K562 (cell line): Measurements from ENCODE around the gene GNAT1. TPM values are rescaled to one million over a fixed set of nuclear protein-coding genes. Genes with fewer than 3 reads are reported as not detected.
A peak's percentile ranks its signal among the peaks of the same experiment; 100 is the strongest.

Experiments
- AFF1 ChIP-seq, 2 experiments: fragments of 450-650 bp; IDR thresholded peaks; 2 replicates each; pipeline ENCODE4 v1.6.1; 2018; ENCODE audit warnings: mild to moderate bottlenecking in 2 of 2, low read depth in 1 of 2; ENCODE audit not compliant: partially characterized antibody in 2 of 2
- BCOR ChIP-seq: fragments of 450-650 bp; IDR thresholded peaks from 2 replicates; pipeline ENCODE4 v1.6.1; 2016
- GABPB2 ChIP-seq: fragments of 250-450 bp; sonication (Bioruptor Pico); conservative IDR thresholded peaks from 2 replicates; pipeline ENCODE4 v1.5.1; 2021; ENCODE audit warnings: mild to moderate bottlenecking
- MNT ChIP-seq, 2 experiments: fragments of 450-650 bp; conservative IDR thresholded peaks; 2 replicates each; pipeline ENCODE4 v1.6.1; 2017; ENCODE audit warnings: mild to moderate bottlenecking in 2 of 2, moderate library complexity in 2 of 2
- NEUROD1 ChIP-seq: fragments of 150-350 bp; IDR thresholded peaks from 2 replicates; pipeline ENCODE4 v1.6.1; 2014; ENCODE audit warnings: borderline replicate concordance, low read length, low read depth; ENCODE audit not compliant: partially characterized antibody
- SPI1 ChIP-seq: IDR thresholded peaks from 2 replicates; pipeline ENCODE4 v1.6.1; 2011; ENCODE audit warnings: low read depth, low read length, control low read depth, borderline replicate concordance
- ZNF175 ChIP-seq: fragments of 200-800 bp; sonication (Bioruptor generic); IDR thresholded peaks from 2 replicates; pipeline ENCODE4 v1.6.1; 2016; ENCODE audit warnings: low read depth, mild to moderate bottlenecking, missing genetic modification characterization, missing compliant biosample characterization
- ZNF830 ChIP-seq: fragments of 250-450 bp; sonication (Bioruptor Pico); IDR thresholded peaks from 2 replicates; pipeline ENCODE4 v1.5.0; 2021; ENCODE audit warnings: mild to moderate bottlenecking
- polyA plus RNA-seq, 8 experiments: library from polyadenylated mRNA; depleted of rRNA in 4 of 8; stranded (reverse) in 5 of 8; unstranded in 3 of 8; fragments of >200 nt; fragmentation: Nextera tagmentation in 2 of 8; fragmentation: Illumina TruSeq in 1 of 8; extraction: Ambion mirVana in 2 of 8; extraction: Trizol in 1 of 8; gene quantifications; 2 replicates each; pipeline versions ENCODE4 v1.2.1 to v1.2.3, GENCODE V29; 2011 to 2014; ENCODE audit warnings: inconsistent platforms in 1 of 8, missing spikeins in 1 of 8
- total RNA-seq, 7 experiments: library from RNA; depleted of rRNA in 6 of 7; stranded (reverse); fragments of >200 nt in 6 of 7; fragmentation: Illumina TruSeq in 2 of 7; extraction: Trizol in 2 of 7; gene quantifications; 2 replicates each; pipeline versions ENCODE4 v1.2.1 to v1.2.3, GENCODE V29; 2011 to 2021; ENCODE audit warnings: low replicate concordance in 1 of 7
- TF ChIP-seq, protein P1 (sequence below): fragments of 450-650 bp; IDR thresholded peaks from 2 replicates; pipeline ENCODE4 v1.6.1; 2016; ENCODE audit warnings: mild to moderate bottlenecking, moderate library complexity
- TF ChIP-seq, protein P2 (sequence below): fragments of 250-450 bp; sonication (Bioruptor Pico); IDR thresholded peaks from 2 replicates; pipeline ENCODE4 v1.5.0; 2021

GNAT1 gene
- total and polyA plus RNA-seq, 9 of the 15 experiments (the other 6 are each of a cell fraction or from before 2014, with no cell fraction given), result not detected

DNA sequence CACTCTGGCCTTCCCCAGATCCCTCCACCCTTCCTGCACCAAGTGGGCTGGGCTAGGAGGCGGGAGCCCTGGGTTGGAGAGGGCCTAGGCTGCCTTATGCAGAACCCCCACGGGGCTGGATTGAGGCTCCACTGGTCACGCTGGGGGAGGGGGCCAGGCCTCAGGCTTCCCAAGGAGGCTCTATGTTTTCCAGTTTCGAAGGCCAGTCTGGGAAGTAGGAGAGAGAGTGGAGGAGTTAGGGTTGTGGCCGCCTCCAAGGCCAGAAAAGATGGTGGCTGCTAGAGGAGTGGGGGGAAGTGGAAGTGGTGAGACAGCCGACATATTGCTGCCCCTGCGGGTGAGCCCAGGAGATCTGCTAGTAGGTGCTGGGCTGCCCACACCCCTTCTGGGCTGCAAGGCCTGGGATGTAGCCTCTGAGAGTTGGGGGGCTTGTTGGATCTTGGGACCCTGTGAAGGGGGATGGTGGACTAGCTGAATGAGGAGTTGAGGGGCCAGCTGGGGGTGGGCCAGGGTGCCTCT lies 45.8 kb downstream of the GNAT1 start (continued):
- TF ChIP-seq AFF1 (IDR thresholded peaks at IDR 0.05; ENCODE audit: low read depth in 1 of 2, partially characterized antibody in 2 of 2) (no peak), MNT (conservative IDR thresholded peaks at IDR 0.05) (no peak), ZNF830 (no peak), ZNF175 (no peak), BCOR (no peak), GABPB2 (CRISPR knock-in tag) (no peak), SPI1 (0 out of 2 replicates have a peak, but pooled peaks have one; percentile 26), NEUROD1 (no peak)
- TF ChIP-seq, protein P1, sequence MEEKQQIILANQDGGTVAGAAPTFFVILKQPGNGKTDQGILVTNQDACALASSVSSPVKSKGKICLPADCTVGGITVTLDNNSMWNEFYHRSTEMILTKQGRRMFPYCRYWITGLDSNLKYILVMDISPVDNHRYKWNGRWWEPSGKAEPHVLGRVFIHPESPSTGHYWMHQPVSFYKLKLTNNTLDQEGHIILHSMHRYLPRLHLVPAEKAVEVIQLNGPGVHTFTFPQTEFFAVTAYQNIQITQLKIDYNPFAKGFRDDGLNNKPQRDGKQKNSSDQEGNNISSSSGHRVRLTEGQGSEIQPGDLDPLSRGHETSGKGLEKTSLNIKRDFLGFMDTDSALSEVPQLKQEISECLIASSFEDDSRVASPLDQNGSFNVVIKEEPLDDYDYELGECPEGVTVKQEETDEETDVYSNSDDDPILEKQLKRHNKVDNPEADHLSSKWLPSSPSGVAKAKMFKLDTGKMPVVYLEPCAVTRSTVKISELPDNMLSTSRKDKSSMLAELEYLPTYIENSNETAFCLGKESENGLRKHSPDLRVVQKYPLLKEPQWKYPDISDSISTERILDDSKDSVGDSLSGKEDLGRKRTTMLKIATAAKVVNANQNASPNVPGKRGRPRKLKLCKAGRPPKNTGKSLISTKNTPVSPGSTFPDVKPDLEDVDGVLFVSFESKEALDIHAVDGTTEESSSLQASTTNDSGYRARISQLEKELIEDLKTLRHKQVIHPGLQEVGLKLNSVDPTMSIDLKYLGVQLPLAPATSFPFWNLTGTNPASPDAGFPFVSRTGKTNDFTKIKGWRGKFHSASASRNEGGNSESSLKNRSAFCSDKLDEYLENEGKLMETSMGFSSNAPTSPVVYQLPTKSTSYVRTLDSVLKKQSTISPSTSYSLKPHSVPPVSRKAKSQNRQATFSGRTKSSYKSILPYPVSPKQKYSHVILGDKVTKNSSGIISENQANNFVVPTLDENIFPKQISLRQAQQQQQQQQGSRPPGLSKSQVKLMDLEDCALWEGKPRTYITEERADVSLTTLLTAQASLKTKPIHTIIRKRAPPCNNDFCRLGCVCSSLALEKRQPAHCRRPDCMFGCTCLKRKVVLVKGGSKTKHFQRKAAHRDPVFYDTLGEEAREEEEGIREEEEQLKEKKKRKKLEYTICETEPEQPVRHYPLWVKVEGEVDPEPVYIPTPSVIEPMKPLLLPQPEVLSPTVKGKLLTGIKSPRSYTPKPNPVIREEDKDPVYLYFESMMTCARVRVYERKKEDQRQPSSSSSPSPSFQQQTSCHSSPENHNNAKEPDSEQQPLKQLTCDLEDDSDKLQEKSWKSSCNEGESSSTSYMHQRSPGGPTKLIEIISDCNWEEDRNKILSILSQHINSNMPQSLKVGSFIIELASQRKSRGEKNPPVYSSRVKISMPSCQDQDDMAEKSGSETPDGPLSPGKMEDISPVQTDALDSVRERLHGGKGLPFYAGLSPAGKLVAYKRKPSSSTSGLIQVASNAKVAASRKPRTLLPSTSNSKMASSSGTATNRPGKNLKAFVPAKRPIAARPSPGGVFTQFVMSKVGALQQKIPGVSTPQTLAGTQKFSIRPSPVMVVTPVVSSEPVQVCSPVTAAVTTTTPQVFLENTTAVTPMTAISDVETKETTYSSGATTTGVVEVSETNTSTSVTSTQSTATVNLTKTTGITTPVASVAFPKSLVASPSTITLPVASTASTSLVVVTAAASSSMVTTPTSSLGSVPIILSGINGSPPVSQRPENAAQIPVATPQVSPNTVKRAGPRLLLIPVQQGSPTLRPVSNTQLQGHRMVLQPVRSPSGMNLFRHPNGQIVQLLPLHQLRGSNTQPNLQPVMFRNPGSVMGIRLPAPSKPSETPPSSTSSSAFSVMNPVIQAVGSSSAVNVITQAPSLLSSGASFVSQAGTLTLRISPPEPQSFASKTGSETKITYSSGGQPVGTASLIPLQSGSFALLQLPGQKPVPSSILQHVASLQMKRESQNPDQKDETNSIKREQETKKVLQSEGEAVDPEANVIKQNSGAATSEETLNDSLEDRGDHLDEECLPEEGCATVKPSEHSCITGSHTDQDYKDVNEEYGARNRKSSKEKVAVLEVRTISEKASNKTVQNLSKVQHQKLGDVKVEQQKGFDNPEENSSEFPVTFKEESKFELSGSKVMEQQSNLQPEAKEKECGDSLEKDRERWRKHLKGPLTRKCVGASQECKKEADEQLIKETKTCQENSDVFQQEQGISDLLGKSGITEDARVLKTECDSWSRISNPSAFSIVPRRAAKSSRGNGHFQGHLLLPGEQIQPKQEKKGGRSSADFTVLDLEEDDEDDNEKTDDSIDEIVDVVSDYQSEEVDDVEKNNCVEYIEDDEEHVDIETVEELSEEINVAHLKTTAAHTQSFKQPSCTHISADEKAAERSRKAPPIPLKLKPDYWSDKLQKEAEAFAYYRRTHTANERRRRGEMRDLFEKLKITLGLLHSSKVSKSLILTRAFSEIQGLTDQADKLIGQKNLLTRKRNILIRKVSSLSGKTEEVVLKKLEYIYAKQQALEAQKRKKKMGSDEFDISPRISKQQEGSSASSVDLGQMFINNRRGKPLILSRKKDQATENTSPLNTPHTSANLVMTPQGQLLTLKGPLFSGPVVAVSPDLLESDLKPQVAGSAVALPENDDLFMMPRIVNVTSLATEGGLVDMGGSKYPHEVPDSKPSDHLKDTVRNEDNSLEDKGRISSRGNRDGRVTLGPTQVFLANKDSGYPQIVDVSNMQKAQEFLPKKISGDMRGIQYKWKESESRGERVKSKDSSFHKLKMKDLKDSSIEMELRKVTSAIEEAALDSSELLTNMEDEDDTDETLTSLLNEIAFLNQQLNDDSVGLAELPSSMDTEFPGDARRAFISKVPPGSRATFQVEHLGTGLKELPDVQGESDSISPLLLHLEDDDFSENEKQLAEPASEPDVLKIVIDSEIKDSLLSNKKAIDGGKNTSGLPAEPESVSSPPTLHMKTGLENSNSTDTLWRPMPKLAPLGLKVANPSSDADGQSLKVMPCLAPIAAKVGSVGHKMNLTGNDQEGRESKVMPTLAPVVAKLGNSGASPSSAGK, result no peak
- TF ChIP-seq, protein P2, sequence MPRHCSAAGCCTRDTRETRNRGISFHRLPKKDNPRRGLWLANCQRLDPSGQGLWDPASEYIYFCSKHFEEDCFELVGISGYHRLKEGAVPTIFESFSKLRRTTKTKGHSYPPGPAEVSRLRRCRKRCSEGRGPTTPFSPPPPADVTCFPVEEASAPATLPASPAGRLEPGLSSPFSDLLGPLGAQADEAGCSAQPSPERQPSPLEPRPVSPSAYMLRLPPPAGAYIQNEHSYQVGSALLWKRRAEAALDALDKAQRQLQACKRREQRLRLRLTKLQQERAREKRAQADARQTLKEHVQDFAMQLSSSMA (CRISPR knock-in tag), result no peak
